Fibroblast of lung (primary cell): ENCODE results near the gene ANK2. TPM values are rescaled to one million over a fixed set of nuclear protein-coding genes. Genes with fewer than 3 reads are reported as not detected.

Source experiments
- DNase-seq, 2 donors: peaks; one replicate each; pipeline versions ENCODE4 v3.0.0 to v3.0.0-alpha.2; 2010; ENCODE audit warnings: low read depth in 2 of 2
- H2AFZ ChIP-seq: 2 replicates; pipeline ENCODE4 v1.5.1; 2012; ENCODE audit warnings: low read length, control low read depth, inconsistent platforms
- H3K27ac ChIP-seq: 2 replicates; pipeline ENCODE4 v1.5.1; 2011; ENCODE audit warnings: low read length, control low read depth; ENCODE audit not compliant: insufficient read depth
- H3K27me3 ChIP-seq: 2 replicates; pipeline ENCODE4 v1.5.1; 2011; ENCODE audit warnings: mild to moderate bottlenecking, low read length; ENCODE audit not compliant: control insufficient read depth, insufficient read depth
- H3K36me3 ChIP-seq: 2 replicates; pipeline ENCODE4 v1.5.1; 2011; ENCODE audit warnings: low read length; ENCODE audit not compliant: control insufficient read depth, insufficient read depth
- H3K4me1 ChIP-seq: 2 replicates; pipeline ENCODE4 v1.5.1; 2011; ENCODE audit warnings: low read length; ENCODE audit not compliant: control insufficient read depth, insufficient read depth; ENCODE audit errors: extremely low read depth
- H3K4me2 ChIP-seq: 2 replicates; pipeline ENCODE4 v1.5.1; 2011; ENCODE audit warnings: low read length, control low read depth; ENCODE audit not compliant: insufficient read depth; ENCODE audit errors: extremely low read depth
- H3K4me3 ChIP-seq, 4 experiments: fragments of 200-600 bp in 1 of 4; sonication (generic) in 1 of 4; replicated peaks in 1 of 4; 2 replicates each; pipeline ENCODE4 v1.5.1; 2011 to 2016; ENCODE audit warnings: low read length in 4 of 4, low read depth in 3 of 4, mild to moderate bottlenecking in 3 of 4, control low read depth in 2 of 4, inconsistent platforms in 1 of 4, mixed read lengths in 1 of 4; ENCODE audit not compliant: insufficient read depth in 1 of 4; ENCODE audit errors: control extremely low read depth in 1 of 4
- H3K79me2 ChIP-seq: 2 replicates; pipeline ENCODE4 v1.5.1; 2012; ENCODE audit warnings: mild to moderate bottlenecking, low read length, inconsistent platforms; ENCODE audit not compliant: control insufficient read depth, insufficient read depth
- H3K9ac ChIP-seq: 2 replicates; pipeline ENCODE4 v1.5.1; 2011; ENCODE audit warnings: mild to moderate bottlenecking, low read length, control low read depth; ENCODE audit not compliant: insufficient read depth
- H3K9me3 ChIP-seq: 2 replicates; pipeline ENCODE4 v1.5.1; 2012; ENCODE audit warnings: low read depth, low read length; ENCODE audit not compliant: control insufficient read depth, insufficient read depth
- H4K20me1 ChIP-seq: 2 replicates; pipeline ENCODE4 v1.5.1; 2011; ENCODE audit warnings: low read length; ENCODE audit not compliant: control insufficient read depth, insufficient read depth; ENCODE audit errors: extremely low read depth
- CTCF ChIP-seq, 2 donors: IDR thresholded peaks in 1 of 2; conservative IDR thresholded peaks in 1 of 2; 1 replicate in 1 of 2; 2 replicates in 1 of 2; pipeline ENCODE4 v1.5.1; 2011 to 2012; ENCODE audit warnings: low read length in 2 of 2, control low read depth in 1 of 2, inconsistent platforms in 1 of 2, low read depth in 1 of 2, mild to moderate bottlenecking in 1 of 2
- EZH2 ChIP-seq: IDR thresholded peaks from 2 replicates; pipeline ENCODE4 v1.5.1; 2012; ENCODE audit warnings: low read length, control low read depth, mild to moderate bottlenecking; ENCODE audit errors: missing control alignments
- polyA plus RNA-seq, 2 donors: library from polyadenylated mRNA; depleted of rRNA in 1 of 2; stranded (reverse) in 1 of 2; unstranded in 1 of 2; fragments of >200 nt; gene quantifications; 2 replicates each; pipeline ENCODE4 v1.2.1, GENCODE V29; 2011 to 2012; ENCODE audit warnings: missing spikeins in 1 of 2
- total RNA-seq: library from RNA; depleted of rRNA; stranded (reverse); fragments of >200 nt; gene quantifications from 2 replicates; pipeline ENCODE4 v1.2.1, GENCODE V29; 2014

Gene ANK2
- total and polyA plus RNA-seq, 2 donors (not counting 1 experiment from before 2014, with no cell fraction given): 10.9 to 95.1 TPM

- DNase-seq: peak; percentile 30 to 85
- peak overlapping the region; percentile 97 for H3K4me2 ChIP-seq
- peaks cover 10% of the 10 kb centered on the region for H3K4me1 ChIP-seq
- H3K27me3 ChIP-seq: no peaks in the 10 kb centered on the region
- no peaks in the 10 kb centered on the region for H4K20me1 ChIP-seq
- H2AFZ ChIP-seq: peak overlapping the region; percentile 95
- no peaks in the 10 kb centered on the region for H3K79me2 ChIP-seq
- H3K9ac ChIP-seq: peak overlapping the region; percentile 36
- H3K9me3 ChIP-seq: no peaks in the 10 kb centered on the region
- H3K27ac ChIP-seq: peak overlapping the region; percentile 83
- TF ChIP-seq EZH2: no peak
- TF ChIP-seq CTCF (conservative IDR thresholded peaks at IDR 0.05 in 1 of 2, IDR thresholded peaks at IDR 0.05 in 1 of 2; ENCODE audit: low read depth in 1 of 2, low read length in 2 of 2): no peak
- no peaks in the 10 kb centered on the region for H3K36me3 ChIP-seq
- peak overlapping the region in 3 of 4 experiments; percentile 39 to 55 (median 42) for H3K4me3 ChIP-seq
Observed at GRCh38 chr4:113292371-113293042, 243.1 kb downstream of the ANK2 start.

GRCh38 chr4:113293043-113293560 is 243.6 kb downstream of the ANK2 start:
- peak; percentile 68 to 86 for DNase-seq
- Histone ChIP-seq H2AFZ (peak overlapping the region; percentile 95), H3K9me3 (no peaks in the 10 kb centered on the region), H3K79me2 (no peaks in the 10 kb centered on the region), H3K36me3 (no peaks in the 10 kb centered on the region), H3K4me3 (peak overlapping the region; percentile 39 to 55 (median 43)), H3K27ac (peak overlapping the region; percentile 83), H3K4me2 (peak overlapping the region; percentile 97), H4K20me1 (no peaks in the 10 kb centered on the region), H3K27me3 (no peaks in the 10 kb centered on the region), H3K9ac (peak overlapping the region; percentile 60), H3K4me1 (peaks cover 10% of the 10 kb centered on the region)
- TF ChIP-seq EZH2 (no peak), CTCF (conservative IDR thresholded peaks at IDR 0.05 in 1 of 2, IDR thresholded peaks at IDR 0.05 in 1 of 2; ENCODE audit: low read depth in 1 of 2, low read length in 2 of 2) (no peak)

- H2AFZ ChIP-seq: peak overlapping the region; percentile 95
- no peaks in the 10 kb centered on the region for H3K36me3 ChIP-seq
- H3K9me3 ChIP-seq: no peaks in the 10 kb centered on the region
- TF ChIP-seq EZH2 (no peak), CTCF (conservative IDR thresholded peaks at IDR 0.05 in 1 of 2, IDR thresholded peaks at IDR 0.05 in 1 of 2; ENCODE audit: low read depth in 1 of 2, low read length in 2 of 2) (peak; percentile 16 to 19)
- H4K20me1 ChIP-seq: no peaks in the 10 kb centered on the region
- H3K27me3 ChIP-seq: no peaks in the 10 kb centered on the region
- peak overlapping the region; percentile 60 for H3K9ac ChIP-seq
- peak overlapping the region; percentile 83 for H3K27ac ChIP-seq
- DNase-seq: peak in 1 of 2 donors; percentile 20
- peak overlapping the region; percentile 97 for H3K4me2 ChIP-seq
- H3K4me1 ChIP-seq: peaks cover 10% of the 10 kb centered on the region
- H3K79me2 ChIP-seq: no peaks in the 10 kb centered on the region
- H3K4me3 ChIP-seq: peak overlapping the region; percentile 39 to 55 (median 43)
Observed at GRCh38 chr4:113293674-113294073, 244.2 kb downstream of the ANK2 start.
